Endodermal cell (in vitro differentiated cells): Measurements from ENCODE around the gene ATP2A3. TPM values are rescaled to one million over a fixed set of nuclear protein-coding genes. Genes with fewer than 3 reads are reported as not detected.
A peak's percentile ranks its signal among the peaks of the same experiment; 100 is the strongest.

ENCODE experiments used
- DNase-seq: peaks from one replicate; pipeline ENCODE4 v3.0.0-alpha.2; 2017
- H3K27ac ChIP-seq: 2 replicates; pipeline ENCODE4 v1.5.1; 2013; ENCODE audit warnings: mild to moderate bottlenecking, low read depth, low read length, moderate library complexity
- H3K27me3 ChIP-seq: 2 replicates; pipeline ENCODE4 v1.6.1; 2013; ENCODE audit warnings: mild to moderate bottlenecking, low read length, moderate library complexity; ENCODE audit not compliant: insufficient read depth, control insufficient read depth, poor library complexity, severe bottlenecking
- H3K36me3 ChIP-seq: 2 replicates; pipeline ENCODE4 v1.7.0; 2013; ENCODE audit warnings: mild to moderate bottlenecking, low read length, moderate library complexity; ENCODE audit not compliant: control insufficient read depth, insufficient read depth
- H3K4me1 ChIP-seq: one replicate; pipeline ENCODE4 v1.7.0; 2013; ENCODE audit warnings: low read length; ENCODE audit not compliant: control insufficient read depth, insufficient read depth
- H3K4me3 ChIP-seq: 2 replicates; pipeline ENCODE4 v1.5.1; 2013; ENCODE audit warnings: mild to moderate bottlenecking, low read length, moderate library complexity
- H3K9ac ChIP-seq: 2 replicates; pipeline ENCODE4 v1.6.1; 2013; ENCODE audit warnings: mild to moderate bottlenecking, low read length, moderate library complexity; ENCODE audit not compliant: poor library complexity, severe bottlenecking; ENCODE audit errors: extremely low read depth
- H3K9me3 ChIP-seq: 2 replicates; pipeline ENCODE4 v1.6.1; 2013; ENCODE audit warnings: mild to moderate bottlenecking, low read length, moderate library complexity; ENCODE audit not compliant: control insufficient read depth
- H3K27ac Mint-ChIP-seq: 2 replicates; pipeline ENCODE4 v1.8.0; 2020; ENCODE audit warnings: mixed read lengths
- H3K27me3 Mint-ChIP-seq: 2 replicates; pipeline ENCODE4 v1.8.0; 2021; ENCODE audit warnings: mild to moderate bottlenecking, mixed read lengths; ENCODE audit not compliant: insufficient read depth
- H3K36me3 Mint-ChIP-seq: 2 replicates; pipeline ENCODE4 v1.8.0; 2020; ENCODE audit warnings: low read depth, mixed read lengths
- H3K4me1 Mint-ChIP-seq: 2 replicates; pipeline ENCODE4 v1.8.0; 2020; ENCODE audit warnings: mixed read lengths
- H3K4me3 Mint-ChIP-seq: 2 replicates; pipeline ENCODE4 v1.8.0; 2020; ENCODE audit warnings: mild to moderate bottlenecking, moderate library complexity, mixed read lengths
- H3K9me3 Mint-ChIP-seq: 2 replicates; pipeline ENCODE4 v1.8.0; 2020; ENCODE audit warnings: mild to moderate bottlenecking, mixed read lengths
- CTCF ChIP-seq: fragments of 200-600 bp; sonication (generic); conservative IDR thresholded peaks from 2 replicates; pipeline ENCODE4 v1.5.0; 2021; ENCODE audit warnings: antibody characterized with exemption, mild to moderate bottlenecking
- WGBS, 2 experiments: methylation state at CpG; one replicate each; pipeline versions ENCODE4 v1.1.5 to v1.1.7; 2013; ENCODE audit warnings: missing lambda C conversion rate in 2 of 2, mixed read lengths in 1 of 2; ENCODE audit not compliant: insufficient coverage in 1 of 2, insufficient read length in 1 of 2; 5-methylcytosine and 5-hydroxymethylcytosine counted together
- total RNA-seq, 2 donors: library from RNA; stranded (reverse); fragmentation: NEBNext Ultra II Directional in 1 of 2; extraction: Animal tissue kit (Norgen Biotek cat#: 25700) in 1 of 2; gene quantifications; 2 replicates in 1 of 2; 3 replicates in 1 of 2; pipeline ENCODE4 v1.2.1, GENCODE V29; 2021

ATP2A3 gene
- total RNA-seq, 2 donors from 2014 or later = 1.4 to 3.7 TPM

GRCh38 chr17:3966720-3967363, 2.6 kb upstream of the ATP2A3 start:
- 90 to 98% methylated on average over 6 to 13 of the region's 14 CpGs for WGBS, 2 experiments
- H3K27ac Mint-ChIP-seq = no peak overlapping the region
- no peak for DNase-seq

DNA sequence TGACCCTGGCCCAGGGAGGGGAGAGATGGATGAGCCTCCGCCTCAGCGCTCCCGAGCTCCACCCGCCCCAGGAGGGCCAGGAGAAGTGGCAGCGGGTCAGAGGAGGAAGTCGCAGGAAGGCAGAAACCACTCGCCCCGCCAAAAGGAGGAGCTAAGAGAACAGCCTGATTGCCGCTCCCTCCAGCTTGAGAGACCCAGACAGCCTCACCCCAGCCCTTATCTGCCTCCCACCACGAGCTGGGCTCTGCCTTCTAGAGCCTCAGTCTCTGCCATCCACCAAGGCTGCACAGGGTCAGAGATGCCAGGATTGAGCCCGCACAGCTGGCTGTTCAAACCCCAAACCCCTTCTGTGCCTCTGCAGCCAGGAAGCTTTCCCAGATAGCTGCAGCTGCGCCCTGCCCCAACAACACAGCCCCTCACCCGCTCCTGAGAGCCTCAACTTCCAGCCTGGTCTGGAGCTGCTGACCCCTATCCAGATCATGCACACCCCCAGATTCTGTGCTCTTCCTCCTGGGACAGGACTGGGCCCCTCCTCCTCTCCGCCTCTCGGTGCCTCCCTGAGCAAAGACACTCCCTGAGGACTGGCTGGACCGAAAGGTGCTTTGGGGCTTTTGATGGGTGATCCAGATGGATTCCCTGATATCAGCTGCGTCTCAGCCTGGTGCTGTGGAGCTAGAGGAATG, 1.0 kb upstream of the ATP2A3 start:
- no peak overlapping the region for H3K9ac ChIP-seq
- H3K27ac ChIP-seq = no peak overlapping the region
- Mint-ChIP-seq H3K4me3 (peak overlapping the region; percentile 51), H3K9me3 (no peaks in the 10 kb centered on the region), H3K27ac (no peak overlapping the region), H3K4me1 (peaks cover 4% of the 10 kb centered on the region), H3K36me3 (no peaks in the 10 kb centered on the region), H3K27me3 (peaks cover 44% of the 10 kb centered on the region)
- no peaks in the 10 kb centered on the region for H3K4me1 ChIP-seq
- 16 to 22% methylated on average over 9 to 17 of the region's 17 CpGs for WGBS, 2 experiments
- peak; percentile 95 for DNase-seq
- H3K36me3 ChIP-seq = no peaks in the 10 kb centered on the region
- peak overlapping the region; percentile 74 for H3K4me3 ChIP-seq
- TF ChIP-seq CTCF = no peak
- no peaks in the 10 kb centered on the region for H3K9me3 ChIP-seq
- H3K27me3 ChIP-seq = peaks cover 51% of the 10 kb centered on the region

More at GRCh38 chr17:3966720-3967363, 2.6 kb upstream of the ATP2A3 start:
- peaks cover 37% of the 10 kb centered on the region for H3K27me3 ChIP-seq
- no peak overlapping the region for H3K27ac ChIP-seq
- Mint-ChIP-seq H3K9me3 (no peaks in the 10 kb centered on the region), H3K4me1 (peaks cover 4% of the 10 kb centered on the region), H3K27me3 (peaks cover 31% of the 10 kb centered on the region), H3K36me3 (no peaks in the 10 kb centered on the region), H3K4me3 (no peak overlapping the region)
- no peaks in the 10 kb centered on the region for H3K36me3 ChIP-seq
- no peaks in the 10 kb centered on the region for H3K9me3 ChIP-seq
- no peaks in the 10 kb centered on the region for H3K4me1 ChIP-seq
- no peak overlapping the region for H3K9ac ChIP-seq
- no peak for TF ChIP-seq CTCF
- H3K4me3 ChIP-seq = no peak overlapping the region

DNA sequence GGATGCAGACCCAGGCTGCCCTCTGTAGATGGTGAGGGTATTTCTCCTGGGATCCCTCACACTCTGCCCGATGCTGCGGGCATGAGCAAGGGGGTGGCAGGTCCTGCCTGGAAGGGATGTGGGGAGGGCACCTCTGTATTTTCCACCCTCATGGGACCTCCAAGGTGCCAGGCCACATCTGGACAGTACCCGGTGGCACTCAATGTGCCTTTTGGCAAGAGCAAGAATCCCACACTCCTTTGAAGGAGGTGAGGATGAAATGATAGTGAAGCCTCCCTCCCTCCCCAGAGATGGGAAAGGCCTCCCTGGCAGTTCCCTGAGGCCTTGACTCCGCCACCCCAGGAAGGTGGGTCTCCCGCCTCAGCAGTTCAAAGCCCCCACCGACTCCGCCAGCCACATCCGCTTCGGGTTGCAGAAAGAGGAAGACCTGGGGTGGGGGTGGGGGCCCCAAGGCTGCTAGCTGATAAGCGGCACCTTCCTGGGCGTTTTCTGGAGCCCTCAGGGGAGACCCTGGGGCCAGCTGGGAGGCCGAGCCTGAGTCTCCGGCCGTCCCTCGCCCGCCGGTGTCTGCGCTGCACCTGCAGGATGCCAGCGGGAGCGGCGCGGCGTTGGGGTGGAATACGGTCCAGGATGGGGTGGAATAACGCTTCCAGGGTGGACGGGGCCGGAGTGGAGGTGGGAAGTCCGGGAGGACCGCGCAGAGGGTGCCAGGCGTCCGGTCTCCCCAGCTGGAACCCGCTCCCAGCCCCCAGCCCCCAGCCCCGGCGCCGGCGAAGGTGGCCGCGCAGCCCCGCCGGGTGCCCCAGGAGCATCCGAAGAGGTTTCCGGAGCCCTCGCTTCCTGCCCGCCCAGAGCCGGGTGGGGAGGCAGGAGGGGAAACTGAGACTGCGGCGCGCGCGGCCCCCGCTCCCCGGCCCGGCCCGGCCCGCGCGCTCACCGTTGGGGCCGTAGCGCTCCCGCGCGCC, 718 bp downstream of the ATP2A3 start:
- DNase-seq = peak; percentile 77
- Mint-ChIP-seq H3K9me3 (no peaks in the 10 kb centered on the region), H3K36me3 (no peaks in the 10 kb centered on the region), H3K27me3 (peaks cover 44% of the 10 kb centered on the region), H3K4me3 (peak overlapping the region; percentile 25), H3K27ac (no peak overlapping the region), H3K4me1 (peaks cover 9% of the 10 kb centered on the region)
- no peak for TF ChIP-seq CTCF
- 13 to 28% methylated on average over 12 to 64 of the region's 64 CpGs for WGBS, 2 experiments
- Histone ChIP-seq H3K4me1 (no peaks in the 10 kb centered on the region), H3K27ac (no peak overlapping the region), H3K9ac (no peak overlapping the region), H3K4me3 (no peak overlapping the region), H3K27me3 (peaks cover 51% of the 10 kb centered on the region), H3K9me3 (no peaks in the 10 kb centered on the region), H3K36me3 (no peaks in the 10 kb centered on the region)
